HUDEP-2 (cell line): ENCODE measurements around the gene KNL1.
"Not testable (repeated sequence)": the region's sequence is repeated elsewhere in the genome, so short reads cannot be mapped to it uniquely, and the experiment has no call there.

Experiments
- DNase-seq, 76 experiments: peaks; one replicate each; lab custom pipeline; 2025; ENCODE audit not compliant: unreplicated experiment in 76 of 76; lab: John Stamatoyannopoulos, UW

The KNL1 gene, protein sequence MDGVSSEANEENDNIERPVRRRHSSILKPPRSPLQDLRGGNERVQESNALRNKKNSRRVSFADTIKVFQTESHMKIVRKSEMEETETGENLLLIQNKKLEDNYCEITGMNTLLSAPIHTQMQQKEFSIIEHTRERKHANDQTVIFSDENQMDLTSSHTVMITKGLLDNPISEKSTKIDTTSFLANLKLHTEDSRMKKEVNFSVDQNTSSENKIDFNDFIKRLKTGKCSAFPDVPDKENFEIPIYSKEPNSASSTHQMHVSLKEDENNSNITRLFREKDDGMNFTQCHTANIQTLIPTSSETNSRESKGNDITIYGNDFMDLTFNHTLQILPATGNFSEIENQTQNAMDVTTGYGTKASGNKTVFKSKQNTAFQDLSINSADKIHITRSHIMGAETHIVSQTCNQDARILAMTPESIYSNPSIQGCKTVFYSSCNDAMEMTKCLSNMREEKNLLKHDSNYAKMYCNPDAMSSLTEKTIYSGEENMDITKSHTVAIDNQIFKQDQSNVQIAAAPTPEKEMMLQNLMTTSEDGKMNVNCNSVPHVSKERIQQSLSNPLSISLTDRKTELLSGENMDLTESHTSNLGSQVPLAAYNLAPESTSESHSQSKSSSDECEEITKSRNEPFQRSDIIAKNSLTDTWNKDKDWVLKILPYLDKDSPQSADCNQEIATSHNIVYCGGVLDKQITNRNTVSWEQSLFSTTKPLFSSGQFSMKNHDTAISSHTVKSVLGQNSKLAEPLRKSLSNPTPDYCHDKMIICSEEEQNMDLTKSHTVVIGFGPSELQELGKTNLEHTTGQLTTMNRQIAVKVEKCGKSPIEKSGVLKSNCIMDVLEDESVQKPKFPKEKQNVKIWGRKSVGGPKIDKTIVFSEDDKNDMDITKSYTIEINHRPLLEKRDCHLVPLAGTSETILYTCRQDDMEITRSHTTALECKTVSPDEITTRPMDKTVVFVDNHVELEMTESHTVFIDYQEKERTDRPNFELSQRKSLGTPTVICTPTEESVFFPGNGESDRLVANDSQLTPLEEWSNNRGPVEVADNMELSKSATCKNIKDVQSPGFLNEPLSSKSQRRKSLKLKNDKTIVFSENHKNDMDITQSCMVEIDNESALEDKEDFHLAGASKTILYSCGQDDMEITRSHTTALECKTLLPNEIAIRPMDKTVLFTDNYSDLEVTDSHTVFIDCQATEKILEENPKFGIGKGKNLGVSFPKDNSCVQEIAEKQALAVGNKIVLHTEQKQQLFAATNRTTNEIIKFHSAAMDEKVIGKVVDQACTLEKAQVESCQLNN (N-terminal part only)

GRCh38 chr15:40593588-40594428 is at the start of gene KNL1:
Gene KNL1, plus strand, starts transcription at chr15:40594249. Its CDS starts 8,683 bp downstream, at chr15:40602932.
- peak; percentile 40 to 99 (median 87) for DNase-seq

GRCh38 chr15:40545457-40545856 is 48.6 kb upstream of the KNL1 start:
- no peak for DNase-seq

DNA sequence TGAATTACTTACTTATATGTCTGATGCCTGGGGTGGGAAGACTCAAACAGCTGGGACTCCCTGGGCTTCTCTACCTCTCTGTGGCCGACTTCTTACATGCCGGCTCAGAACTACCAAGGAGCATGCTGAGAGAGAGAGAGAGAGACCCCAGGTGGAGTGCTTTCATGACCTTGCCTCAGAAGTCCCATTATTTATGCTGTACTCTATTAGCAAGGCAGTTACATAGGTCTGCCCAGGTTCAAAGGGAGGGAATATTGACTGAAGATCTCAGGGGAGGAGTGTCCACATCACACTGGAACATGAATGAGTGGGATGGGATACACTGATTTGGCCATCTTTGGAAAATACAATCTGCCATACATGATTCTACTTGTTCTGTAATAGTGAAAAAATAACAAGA is 45.4 kb upstream of the KNL1 start:
- DNase-seq = no peak

DNA sequence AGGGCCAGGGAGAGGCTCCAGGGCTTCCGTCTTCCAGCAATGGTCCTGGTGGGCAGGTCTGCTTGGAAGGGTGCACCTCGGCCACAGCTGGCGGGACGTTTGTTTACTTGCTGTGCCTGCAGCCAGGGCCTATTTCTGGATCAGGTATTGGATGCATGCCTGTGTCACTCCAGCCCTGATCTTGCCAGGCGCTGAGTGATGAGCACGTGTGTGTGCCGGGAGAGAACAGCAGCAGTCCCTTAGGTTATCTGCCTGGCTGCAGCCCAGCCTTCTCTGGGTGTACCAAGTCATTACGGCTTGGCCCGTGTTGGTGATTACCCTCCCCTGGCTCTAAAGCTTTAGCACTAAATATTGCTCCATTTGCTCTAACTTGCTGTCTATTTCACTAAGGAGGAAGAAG is 44.2 kb upstream of the KNL1 start:
- DNase-seq = peak in 27 of 76 experiments; percentile 3 to 84 (median 30)

DNA sequence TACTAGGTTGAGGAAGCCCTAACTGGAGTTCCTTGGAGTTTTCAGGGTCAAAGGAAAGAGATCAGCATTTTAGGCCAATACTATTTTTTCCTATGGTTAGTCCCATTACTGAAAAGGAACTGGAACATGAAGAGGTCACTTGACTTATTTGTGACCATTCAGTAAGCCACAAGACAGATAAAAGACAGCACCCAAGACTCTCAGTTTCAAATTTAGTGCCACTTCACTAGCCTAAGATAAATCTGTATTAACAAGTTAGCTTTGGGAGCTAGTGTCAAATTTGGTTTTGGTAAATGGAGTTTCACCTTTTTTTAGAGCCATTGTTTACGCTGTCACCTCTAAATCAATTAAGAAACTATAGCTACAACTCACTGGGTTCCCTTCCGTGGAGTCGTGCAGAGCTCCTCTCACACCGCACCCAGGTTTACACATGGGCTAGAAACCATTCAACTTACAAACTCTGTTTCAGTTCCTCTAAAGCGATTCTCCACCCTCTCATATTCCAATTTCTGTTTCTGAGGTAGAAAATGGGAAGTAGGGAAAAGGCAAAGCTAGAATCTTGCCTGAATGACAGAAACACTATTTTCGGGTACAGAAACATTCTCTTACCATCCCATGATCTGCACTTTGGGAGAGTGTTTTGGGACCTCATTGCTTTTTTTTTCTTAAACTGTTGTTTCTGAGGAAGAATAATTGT is 43.6 kb upstream of the KNL1 start:
- no peak for DNase-seq

GRCh38 chr15:40554161-40554525 is 39.9 kb upstream of the KNL1 start:
- DNase-seq = no peak

DNA sequence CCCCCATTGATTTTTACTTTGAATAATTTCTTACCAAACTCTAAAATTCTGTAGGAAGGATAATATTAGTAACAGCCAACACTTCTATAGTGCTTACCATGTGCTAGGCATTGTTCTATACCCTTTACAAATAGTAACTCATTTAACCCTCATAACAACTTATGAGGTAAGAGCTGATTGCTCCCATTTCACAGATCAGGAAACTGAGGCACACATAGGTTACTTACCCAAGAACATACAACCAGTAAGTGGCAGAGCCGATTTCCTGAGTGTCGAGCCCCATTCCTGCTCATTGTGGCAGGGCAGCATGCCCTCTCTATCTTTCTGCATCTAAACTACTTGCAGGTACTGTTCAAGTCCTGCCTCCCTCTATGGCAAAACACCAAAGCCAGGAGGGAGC is 38.2 kb upstream of the KNL1 start:
- no peak for DNase-seq

DNA sequence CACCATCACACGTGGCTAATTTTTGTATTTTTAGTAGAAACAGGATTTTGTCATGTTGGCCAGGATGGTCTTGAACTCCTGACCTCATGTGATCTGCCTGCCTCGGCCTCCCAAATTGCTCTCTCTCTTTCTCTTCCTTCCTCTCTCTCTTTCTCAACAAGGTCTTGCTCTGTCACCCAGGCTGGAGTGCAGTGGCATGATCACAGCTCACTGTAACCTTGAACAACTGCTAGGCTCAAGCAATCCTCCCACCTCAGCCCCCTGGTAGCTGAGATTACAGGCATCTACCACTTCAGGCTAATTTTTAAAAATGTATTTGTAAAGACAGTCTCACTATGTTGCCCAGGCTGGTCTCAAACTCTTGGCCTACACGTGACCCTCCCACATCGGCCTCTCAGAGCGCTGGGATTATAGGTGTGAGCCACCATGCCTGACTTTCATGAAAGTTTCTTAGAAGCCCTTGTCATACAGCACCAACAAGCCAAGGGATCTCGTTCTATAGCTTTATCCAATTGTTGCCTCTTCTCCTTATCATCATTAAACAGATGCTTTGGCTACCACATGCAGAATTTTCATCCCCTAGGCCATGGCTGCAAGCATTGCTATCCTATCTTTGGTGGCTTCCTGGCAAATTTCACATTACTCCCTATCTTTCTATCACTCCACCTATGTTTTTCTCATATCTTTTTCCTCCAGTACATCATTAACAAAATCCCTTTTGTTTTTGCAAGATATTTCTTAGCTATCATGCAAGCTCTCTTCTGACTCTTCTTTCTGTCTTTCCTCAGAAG is 34.9 kb upstream of the KNL1 start:
- DNase-seq = peak in 74 of 76 experiments; percentile 16 to 97 (median 72)

GRCh38 chr15:40562691-40563090 is 31.4 kb upstream of the KNL1 start:
- no peak for DNase-seq

- DNase-seq = no peak
These were observed 30.6 kb upstream of the KNL1 start for GRCh38 chr15:40563426-40563825.

DNA sequence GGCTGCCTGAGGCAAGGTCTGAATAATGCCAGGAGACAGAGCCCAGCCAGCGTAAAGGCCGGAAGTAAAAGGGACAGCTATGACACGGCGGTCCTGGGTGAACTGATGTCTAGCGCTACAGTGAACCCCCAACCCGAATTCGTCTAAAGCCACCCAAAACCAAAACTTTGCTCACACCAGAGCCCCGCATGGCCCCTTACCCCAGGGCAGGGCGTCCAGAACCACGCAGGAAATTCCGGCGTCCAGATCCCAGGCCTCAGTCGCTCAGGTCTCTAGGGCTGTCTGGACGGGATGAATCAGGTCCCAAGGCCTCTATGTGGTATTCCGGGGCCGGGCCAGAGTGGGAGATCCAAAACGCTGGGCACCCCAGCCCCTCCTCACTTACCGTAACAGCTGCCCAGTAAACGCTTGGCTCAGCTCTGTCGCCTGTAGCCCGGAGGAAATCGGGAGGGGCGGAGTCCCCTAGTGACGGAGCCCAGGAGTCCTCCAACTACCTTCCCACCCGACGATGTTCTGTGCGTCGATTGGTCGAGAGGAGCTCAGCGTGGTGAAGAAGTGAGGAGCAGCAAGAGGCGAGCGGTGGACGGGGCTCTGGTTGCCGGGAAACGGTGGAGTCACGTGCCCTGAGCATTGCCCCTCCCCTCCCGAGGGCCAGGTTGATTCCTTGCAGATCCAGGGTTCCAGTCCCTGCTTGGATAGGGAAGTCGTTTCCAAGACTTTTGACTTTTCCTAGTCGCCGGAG is 29.3 kb upstream of the KNL1 start, which contains the start of gene CCDC32:
Gene CCDC32, minus strand, starts transcription at position 452 of the 742 bp plus-strand sequence. CDS start 2,027 bp downstream, outside the sequence.
- DNase-seq = peak in 75 of 76 experiments; percentile 53 to 98 (median 95)

DNA sequence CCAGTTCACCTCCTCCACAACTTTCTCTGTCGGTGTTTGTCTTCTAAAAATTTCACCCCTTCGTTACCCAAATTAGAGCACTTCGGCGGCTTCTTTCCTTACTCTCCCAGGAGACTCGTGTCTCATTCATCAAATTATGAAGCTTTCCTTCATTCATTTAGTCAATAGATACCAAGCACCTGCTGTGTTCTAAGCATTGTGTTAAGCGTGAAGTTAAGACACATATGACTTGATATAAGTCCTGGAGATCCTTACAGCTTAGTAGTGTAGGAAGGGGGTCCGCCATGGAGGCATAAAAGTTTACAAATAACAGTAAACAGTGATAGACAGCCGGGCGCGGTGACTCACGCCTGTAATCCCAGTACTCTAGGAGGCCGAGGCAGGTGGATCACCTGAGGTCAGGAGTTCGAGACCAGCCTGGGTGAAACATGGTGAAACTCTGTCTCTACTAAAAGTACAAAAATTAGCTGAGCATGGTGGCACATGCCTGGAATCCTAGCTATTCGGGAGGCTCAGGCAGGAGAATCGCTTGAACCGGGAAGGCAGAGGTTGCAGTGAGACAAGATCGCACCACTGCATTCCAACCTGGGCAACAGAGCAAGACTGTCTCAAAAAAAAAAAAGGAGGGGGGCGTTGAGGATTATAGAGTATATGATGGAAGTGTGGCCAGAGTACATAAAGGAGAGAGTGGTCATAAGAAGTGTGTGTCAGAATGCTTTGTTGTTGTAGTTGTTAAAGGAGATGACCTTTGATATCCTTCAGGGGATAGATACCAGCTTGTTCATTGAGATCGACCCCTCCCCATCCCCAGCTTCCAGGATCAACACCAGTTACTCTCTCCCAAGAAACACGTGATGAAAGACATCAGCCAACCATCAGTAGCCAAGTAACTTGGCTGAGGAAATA is 28.5 kb upstream of the KNL1 start:
- DNase-seq = no peak

DNA sequence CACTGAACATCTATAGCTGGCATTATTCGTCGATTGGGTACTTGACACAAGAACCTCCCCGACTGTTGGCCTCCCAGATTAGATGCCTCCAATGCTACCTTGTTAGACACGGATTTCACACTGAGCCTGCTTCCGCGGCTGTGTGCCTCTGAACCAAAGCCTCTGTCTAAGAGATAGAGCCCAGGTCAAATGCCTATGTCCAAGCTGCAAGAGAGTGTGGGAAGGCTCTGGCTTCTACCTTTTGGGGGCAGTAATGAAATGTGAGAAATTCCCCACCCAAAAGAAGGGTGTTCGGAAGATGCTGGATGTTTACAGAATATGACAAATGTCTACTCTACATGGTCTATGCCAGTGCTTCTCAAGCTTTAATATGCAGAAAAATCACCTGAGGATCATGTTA is 26.9 kb upstream of the KNL1 start:
- peak in 12 of 76 experiments; percentile 3 to 37 (median 12) for DNase-seq

GRCh38 chr15:40569129-40569953 is 24.7 kb upstream of the KNL1 start, which contains the start of gene RPUSD2:
Gene RPUSD2, plus strand, starts transcription at chr15:40569299. Its CDS starts 39 bp downstream, at chr15:40569338.
- peak in 74 of 76 experiments; percentile 34 to 94 (median 86) for DNase-seq

DNA sequence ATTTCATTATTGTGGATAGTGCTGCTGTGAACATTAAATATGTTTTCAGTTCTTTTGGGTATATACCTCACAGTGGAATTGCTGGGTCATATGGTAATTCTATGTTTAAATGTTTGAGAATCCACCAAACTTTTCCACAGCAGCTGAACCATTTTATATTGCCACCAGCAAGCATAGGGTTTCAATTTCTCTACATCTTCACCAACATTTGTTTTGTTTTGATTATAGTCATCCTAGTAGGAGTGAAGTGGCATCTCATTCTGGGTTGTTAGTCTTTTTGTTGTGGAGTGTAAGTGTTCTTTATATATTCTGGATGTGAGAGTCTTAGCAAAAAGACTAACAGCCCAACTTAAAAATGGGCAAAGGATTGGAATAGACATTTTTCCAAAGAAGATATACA is 18.9 kb upstream of the KNL1 start:
- no peak for DNase-seq

DNA sequence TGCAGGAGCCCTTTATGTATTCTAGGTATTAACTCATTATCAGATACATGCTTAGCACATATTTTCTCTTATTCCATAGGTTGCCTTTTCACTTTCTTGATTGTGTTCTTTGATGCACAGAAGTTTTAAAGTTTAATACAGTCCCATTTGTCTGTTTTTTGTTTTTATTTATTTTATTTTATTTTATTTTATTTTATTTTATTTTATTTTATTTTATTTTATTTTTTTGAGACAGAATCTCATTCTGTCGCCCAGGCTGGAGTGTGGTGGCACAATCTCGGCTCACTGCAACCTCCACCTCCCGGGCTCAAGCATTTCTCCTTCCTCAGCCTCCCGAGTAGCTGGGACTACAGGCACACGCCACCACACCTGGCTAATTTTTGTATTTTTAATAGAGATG is 17.1 kb upstream of the KNL1 start:
- DNase-seq = not testable (repeated sequence)
